GM19043 (cell line): ENCODE results near the gene ACVR2B.
"Not testable (repeated sequence)": the region's sequence is repeated elsewhere in the genome, so short reads cannot be mapped to it uniquely, and the experiment has no call there.

ENCODE experiments used
- ATAC-seq: cut with Tn5 transposase; IDR thresholded peaks from one replicate; pipeline ENCODE4 v1.9.1; 2021; ENCODE audit warnings: low read depth; ENCODE audit not compliant: unreplicated experiment

The ACVR2B gene

GRCh38 chr3:38453075-38453912 is at the start of gene ACVR2B:
Gene ACVR2B, plus strand, starts transcription at chr3:38453890. Its CDS starts 433 bp downstream, at chr3:38454323.
- peak; percentile 44 for ATAC-seq

- ATAC-seq = no peak
Observed at GRCh38 chr3:38404286-38404685, 49.4 kb upstream of the ACVR2B start.

- ATAC-seq = no peak
Observed at GRCh38 chr3:38411591-38411990, 42.1 kb upstream of the ACVR2B start.

- not testable (repeated sequence) for ATAC-seq
Observed at GRCh38 chr3:38420758-38421157, 32.9 kb upstream of the ACVR2B start.

- no peak for ATAC-seq
Observed at GRCh38 chr3:38421679-38422336, 31.9 kb upstream of the ACVR2B start.

GRCh38 chr3:38426798-38427426 is 26.8 kb upstream of the ACVR2B start:
- ATAC-seq = not testable (repeated sequence)

- ATAC-seq = not testable (repeated sequence)
Observed at GRCh38 chr3:38432871-38433658, 20.6 kb upstream of the ACVR2B start.

GRCh38 chr3:38433661-38434060 is 20.0 kb upstream of the ACVR2B start:
- not testable (repeated sequence) for ATAC-seq

- not testable (repeated sequence) for ATAC-seq
Observed at GRCh38 chr3:38438436-38439069, 15.1 kb upstream of the ACVR2B start.

- ATAC-seq = not testable (repeated sequence)
Observed at GRCh38 chr3:38443205-38443604, 10.5 kb upstream of the ACVR2B start.

- ATAC-seq = no peak
Observed at GRCh38 chr3:38446085-38446686, 7.5 kb upstream of the ACVR2B start.

- no peak for ATAC-seq
Observed at GRCh38 chr3:38446812-38447211, 6.9 kb upstream of the ACVR2B start.

GRCh38 chr3:38450853-38451252 is 2.8 kb upstream of the ACVR2B start:
- no peak for ATAC-seq

- ATAC-seq = no peak
Observed at GRCh38 chr3:38453913-38454177, 155 bp downstream of the ACVR2B start.

- peak; percentile 40 for ATAC-seq
Observed at GRCh38 chr3:38454178-38454883, 641 bp downstream of the ACVR2B start.

GRCh38 chr3:38454884-38455638 is 1.4 kb downstream of the ACVR2B start:
- no peak for ATAC-seq

- ATAC-seq = no peak
Observed at GRCh38 chr3:38455639-38456430, 2.1 kb downstream of the ACVR2B start.
